ENCODE results near the gene MAPK12.
A peak's percentile ranks its signal among the peaks of the same experiment; 100 is the strongest.

DNA sequence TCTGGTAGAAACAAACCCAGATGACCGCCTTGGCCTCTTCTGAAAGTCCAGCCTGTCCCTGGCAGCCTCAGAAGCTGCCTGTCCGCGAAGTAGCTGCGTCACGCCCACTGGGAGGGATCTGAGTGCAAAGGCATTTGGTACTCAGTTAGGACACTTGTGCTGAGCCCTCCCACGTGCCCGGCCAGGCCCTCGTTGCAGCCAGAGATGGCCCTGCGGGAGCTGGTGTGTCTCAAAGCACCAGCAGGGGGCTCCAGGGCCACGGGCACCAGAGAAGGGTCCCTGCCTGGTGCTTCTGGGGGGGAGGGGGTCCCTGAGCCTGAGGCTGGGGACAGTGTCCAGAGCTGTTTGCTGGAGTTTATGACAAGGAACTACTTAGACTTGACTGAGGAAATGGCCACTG, 54.9 kb downstream of the MAPK12 start:
- TF ChIP-seq CTCF (IDR thresholded peaks at IDR 0.05) (peak in 4 of 6 experiments; percentile 21 to 41 (median 32)), POLR2A (IDR thresholded peaks at IDR 0.05) (no peak)

All from thyroid gland (tissue), 4 donors.